ENCODE data around the gene TET3. TPM values are rescaled to one million over a fixed set of nuclear protein-coding genes. Genes with fewer than 3 reads are reported as not detected.
A peak's percentile ranks its signal among the peaks of the same experiment; 100 is the strongest.

Gene TET3
- total RNA-seq, 2 donors from 2014 or later, result 23.5 to 26.3 TPM

GRCh38 chr2:73969356-73969755 lies 15.4 kb upstream of the TET3 start:
- no peak overlapping the region for H3K27ac ChIP-seq (ENCODE audit: low read depth, low read length)
- no peaks in the 10 kb centered on the region for H3K27me3 ChIP-seq (ENCODE audit: control insufficient read depth, insufficient read depth, low read length, poor library complexity, severe bottlenecking)
- no peak overlapping the region for H3K4me3 Mint-ChIP-seq
- no peaks in the 10 kb centered on the region for H3K9me3 ChIP-seq (ENCODE audit: control insufficient read depth, low read length)
- no peak for DNase-seq
- H3K9ac ChIP-seq (ENCODE audit: extremely low read depth, low read length, poor library complexity, severe bottlenecking), result no peak overlapping the region
- H3K27me3 Mint-ChIP-seq (ENCODE audit: insufficient read depth), result peaks cover 7% of the 10 kb centered on the region
- no peaks in the 10 kb centered on the region for H3K36me3 Mint-ChIP-seq (ENCODE audit: low read depth)
- H3K27ac Mint-ChIP-seq, result no peak overlapping the region
- WGBS, 2 experiments (ENCODE audit: insufficient coverage in 1 of 2, insufficient read length in 1 of 2), result 71 to 90% methylated on average over 1 to 4 of the region's 4 CpGs
- peaks cover 13% of the 10 kb centered on the region for H3K4me1 Mint-ChIP-seq
- H3K36me3 ChIP-seq (ENCODE audit: control insufficient read depth, insufficient read depth, low read length), result no peaks in the 10 kb centered on the region
- H3K9me3 Mint-ChIP-seq, result no peaks in the 10 kb centered on the region
- H3K4me1 ChIP-seq (ENCODE audit: control insufficient read depth, insufficient read depth, low read length), result no peaks in the 10 kb centered on the region
- TF ChIP-seq, protein P1, sequence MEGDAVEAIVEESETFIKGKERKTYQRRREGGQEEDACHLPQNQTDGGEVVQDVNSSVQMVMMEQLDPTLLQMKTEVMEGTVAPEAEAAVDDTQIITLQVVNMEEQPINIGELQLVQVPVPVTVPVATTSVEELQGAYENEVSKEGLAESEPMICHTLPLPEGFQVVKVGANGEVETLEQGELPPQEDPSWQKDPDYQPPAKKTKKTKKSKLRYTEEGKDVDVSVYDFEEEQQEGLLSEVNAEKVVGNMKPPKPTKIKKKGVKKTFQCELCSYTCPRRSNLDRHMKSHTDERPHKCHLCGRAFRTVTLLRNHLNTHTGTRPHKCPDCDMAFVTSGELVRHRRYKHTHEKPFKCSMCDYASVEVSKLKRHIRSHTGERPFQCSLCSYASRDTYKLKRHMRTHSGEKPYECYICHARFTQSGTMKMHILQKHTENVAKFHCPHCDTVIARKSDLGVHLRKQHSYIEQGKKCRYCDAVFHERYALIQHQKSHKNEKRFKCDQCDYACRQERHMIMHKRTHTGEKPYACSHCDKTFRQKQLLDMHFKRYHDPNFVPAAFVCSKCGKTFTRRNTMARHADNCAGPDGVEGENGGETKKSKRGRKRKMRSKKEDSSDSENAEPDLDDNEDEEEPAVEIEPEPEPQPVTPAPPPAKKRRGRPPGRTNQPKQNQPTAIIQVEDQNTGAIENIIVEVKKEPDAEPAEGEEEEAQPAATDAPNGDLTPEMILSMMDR (conservative IDR thresholded peaks at IDR 0.05), result no peak
- no peak overlapping the region for H3K4me3 ChIP-seq (ENCODE audit: low read length)

DNA sequence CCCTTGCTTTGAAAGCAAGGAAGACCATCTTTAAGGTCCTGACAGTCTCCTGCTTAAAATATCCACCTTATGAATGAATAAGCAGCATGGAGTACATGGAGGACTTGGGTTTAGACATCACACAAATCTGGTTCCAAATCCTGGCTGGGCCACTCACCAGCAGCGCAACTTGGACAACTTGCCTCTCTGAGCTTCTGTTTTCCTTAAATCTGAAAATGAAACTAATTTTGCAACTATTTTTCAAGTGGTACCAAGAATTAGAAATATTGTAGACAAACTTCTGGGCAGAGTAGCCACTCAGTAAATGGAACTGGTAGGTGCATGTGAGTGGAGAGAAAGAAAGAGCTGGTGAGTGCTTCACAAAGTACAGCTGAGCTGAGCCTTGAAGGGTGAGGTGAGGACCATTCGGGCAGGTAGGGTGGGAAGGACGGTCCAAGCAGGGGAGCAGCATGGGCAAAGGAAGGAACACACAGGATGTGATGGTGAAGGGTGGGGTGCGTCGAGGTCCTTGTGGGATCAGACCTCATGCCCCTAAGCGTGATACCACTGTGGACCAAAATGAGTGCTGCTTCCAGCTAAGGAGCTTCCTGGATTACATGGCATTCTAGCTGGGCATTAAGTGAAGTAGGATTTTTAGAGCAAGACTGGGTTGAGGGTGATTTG lies 14.4 kb upstream of the TET3 start:
- DNase-seq, result no peak
- Mint-ChIP-seq H3K9me3 (no peaks in the 10 kb centered on the region), H3K4me3 (no peak overlapping the region), H3K27me3 (ENCODE audit: insufficient read depth) (peaks cover 8% of the 10 kb centered on the region), H3K4me1 (peaks cover 13% of the 10 kb centered on the region), H3K27ac (no peak overlapping the region), H3K36me3 (ENCODE audit: low read depth) (no peaks in the 10 kb centered on the region)
- Histone ChIP-seq H3K27ac (ENCODE audit: low read depth, low read length) (no peak overlapping the region), H3K4me1 (ENCODE audit: control insufficient read depth, insufficient read depth, low read length) (no peaks in the 10 kb centered on the region), H3K27me3 (ENCODE audit: control insufficient read depth, insufficient read depth, low read length, poor library complexity, severe bottlenecking) (no peaks in the 10 kb centered on the region), H3K36me3 (ENCODE audit: control insufficient read depth, insufficient read depth, low read length) (no peaks in the 10 kb centered on the region), H3K9me3 (ENCODE audit: control insufficient read depth, low read length) (no peaks in the 10 kb centered on the region), H3K4me3 (ENCODE audit: low read length) (no peak overlapping the region), H3K9ac (ENCODE audit: extremely low read depth, low read length, poor library complexity, severe bottlenecking) (no peak overlapping the region)
- TF ChIP-seq, protein P1 (conservative IDR thresholded peaks at IDR 0.05), result no peak
- WGBS, 2 experiments (ENCODE audit: insufficient coverage in 1 of 2, insufficient read length in 1 of 2), result 90 to 97% methylated on average over 5 to 6 of the region's 6 CpGs

GRCh38 chr2:73970850-73971471 lies 13.7 kb upstream of the TET3 start:
- no peak overlapping the region for H3K4me3 Mint-ChIP-seq
- peak; percentile 62 for DNase-seq

More at GRCh38 chr2:73970850-73971471, 13.7 kb upstream of the TET3 start:
- Mint-ChIP-seq H3K27me3 (ENCODE audit: insufficient read depth) (peaks cover 8% of the 10 kb centered on the region), H3K9me3 (no peaks in the 10 kb centered on the region), H3K27ac (no peak overlapping the region), H3K36me3 (ENCODE audit: low read depth) (no peaks in the 10 kb centered on the region), H3K4me1 (peaks cover 13% of the 10 kb centered on the region)
- TF ChIP-seq, protein P1 (conservative IDR thresholded peaks at IDR 0.05), result no peak
- Histone ChIP-seq H3K36me3 (ENCODE audit: control insufficient read depth, insufficient read depth, low read length) (no peaks in the 10 kb centered on the region), H3K9ac (ENCODE audit: extremely low read depth, low read length, poor library complexity, severe bottlenecking) (no peak overlapping the region), H3K27ac (ENCODE audit: low read depth, low read length) (no peak overlapping the region), H3K4me3 (ENCODE audit: low read length) (no peak overlapping the region), H3K4me1 (ENCODE audit: control insufficient read depth, insufficient read depth, low read length) (no peaks in the 10 kb centered on the region), H3K27me3 (ENCODE audit: control insufficient read depth, insufficient read depth, low read length, poor library complexity, severe bottlenecking) (no peaks in the 10 kb centered on the region), H3K9me3 (ENCODE audit: control insufficient read depth, low read length) (no peaks in the 10 kb centered on the region)
- WGBS, 2 experiments (ENCODE audit: insufficient coverage in 1 of 2, insufficient read length in 1 of 2), result 78 to 79% methylated on average over 3 to 7 of the region's 7 CpGs
